Limb (tissue), 2 donors: Measurements from ENCODE around the gene CHCT1.

Source experiments
- DNase-seq, 2 donors: peaks; one replicate each; pipeline ENCODE4 v3.0.0-alpha.2; 2016; ENCODE audit errors: extremely low spot score in 2 of 2

The CHCT1 gene

DNA sequence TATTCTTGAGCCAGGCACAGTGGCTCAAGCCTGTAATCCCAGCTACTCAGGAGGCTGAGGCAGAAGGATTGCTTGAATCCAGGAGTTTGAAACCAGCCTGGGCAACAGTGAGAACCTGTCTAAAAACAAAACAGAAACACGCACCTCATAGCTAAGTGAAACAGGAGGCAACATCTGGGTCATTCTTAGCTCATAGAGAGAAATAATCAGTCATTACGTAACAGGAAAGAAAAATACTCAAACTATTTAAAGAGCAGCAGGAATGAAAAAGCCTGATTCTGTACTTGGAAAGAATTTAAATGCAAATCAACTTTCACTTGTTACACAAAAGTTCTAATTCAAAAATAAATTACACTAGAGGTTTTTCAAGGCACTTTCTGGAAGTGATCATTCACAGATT lies 17.2 kb downstream of the CHCT1 start:
- no peak for DNase-seq

GRCh38 chr17:60442271-60443173 lies 20.2 kb downstream of the CHCT1 start:
- DNase-seq, result peak in 1 of 2 donors; percentile 56

DNA sequence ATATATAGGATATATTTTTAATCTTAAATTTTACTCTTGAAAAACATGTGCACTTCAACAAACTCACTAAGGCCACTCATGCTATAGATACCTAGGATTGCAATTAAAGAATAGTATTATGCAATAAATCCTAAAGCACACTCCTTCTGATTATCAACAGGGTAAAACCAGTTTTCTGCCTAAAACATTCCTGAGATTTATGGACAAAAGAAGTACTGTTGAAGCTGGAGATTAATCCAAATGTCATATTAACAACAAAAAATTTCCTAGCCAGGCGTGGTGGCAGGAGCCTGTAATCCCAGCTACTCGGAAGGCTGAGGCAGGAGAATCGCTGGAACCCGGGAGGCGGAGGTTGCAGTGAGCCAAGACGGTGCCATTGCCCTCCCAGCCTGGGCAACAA lies 21.4 kb downstream of the CHCT1 start:
- DNase-seq, result no peak

DNA sequence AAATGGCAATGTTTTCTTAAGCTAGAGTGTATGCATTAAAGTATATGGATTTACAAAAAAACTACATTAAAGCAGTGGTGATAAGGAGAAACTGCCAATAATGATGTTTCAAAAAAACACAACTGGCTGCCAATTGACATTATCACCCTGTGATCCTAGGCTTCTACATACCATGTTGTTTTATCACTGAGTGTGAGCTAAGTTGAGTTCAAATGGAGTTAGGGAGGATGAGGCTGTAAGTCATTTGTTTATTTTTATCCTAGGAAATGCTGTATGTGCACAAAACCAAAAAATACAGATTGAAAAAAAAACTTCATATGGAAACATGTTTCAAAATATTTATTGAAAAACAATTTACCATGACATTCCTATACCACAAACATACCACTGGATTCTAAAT lies 22.9 kb downstream of the CHCT1 start:
- DNase-seq, result no peak

DNA sequence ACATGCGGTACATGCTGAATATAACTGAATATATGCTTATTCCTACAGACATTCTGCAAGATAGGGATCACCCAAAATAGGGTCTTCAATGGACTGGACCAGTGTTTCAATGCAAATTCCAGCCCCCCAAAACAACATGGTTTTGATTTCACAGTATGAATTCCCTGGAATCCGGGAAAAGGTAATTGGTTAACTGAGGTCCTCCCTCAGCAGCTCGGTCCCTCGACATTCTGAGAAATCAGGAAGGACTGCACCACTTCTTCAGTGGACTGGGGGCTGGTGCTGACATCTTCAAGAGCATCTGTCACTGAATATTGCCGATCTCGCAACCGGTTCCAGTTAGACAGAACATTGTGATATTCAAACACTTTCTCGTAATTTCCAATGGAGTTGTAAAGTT lies 25.1 kb downstream of the CHCT1 start:
- DNase-seq, result no peak

DNA sequence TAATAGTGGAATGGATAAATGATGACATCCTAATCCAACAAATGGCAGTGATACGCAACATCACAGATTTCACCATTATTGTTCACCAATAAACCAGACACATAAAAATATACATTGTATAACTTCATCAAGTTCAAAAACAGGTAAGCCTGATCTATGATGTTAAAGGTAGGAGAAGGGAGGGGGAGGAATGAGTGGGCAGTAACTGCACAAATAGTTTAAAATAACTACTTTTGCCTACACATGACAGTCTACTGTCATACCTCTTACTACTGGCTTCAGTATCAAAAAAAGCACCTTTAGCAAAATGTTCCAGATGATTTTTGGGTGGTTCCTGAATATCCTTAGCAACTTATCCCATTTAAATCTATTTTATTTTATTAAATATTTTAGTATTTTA lies 28.8 kb downstream of the CHCT1 start:
- DNase-seq, result no peak

- DNase-seq, result no peak
Observed at GRCh38 chr17:60451965-60452364, 29.7 kb downstream of the CHCT1 start.

DNA sequence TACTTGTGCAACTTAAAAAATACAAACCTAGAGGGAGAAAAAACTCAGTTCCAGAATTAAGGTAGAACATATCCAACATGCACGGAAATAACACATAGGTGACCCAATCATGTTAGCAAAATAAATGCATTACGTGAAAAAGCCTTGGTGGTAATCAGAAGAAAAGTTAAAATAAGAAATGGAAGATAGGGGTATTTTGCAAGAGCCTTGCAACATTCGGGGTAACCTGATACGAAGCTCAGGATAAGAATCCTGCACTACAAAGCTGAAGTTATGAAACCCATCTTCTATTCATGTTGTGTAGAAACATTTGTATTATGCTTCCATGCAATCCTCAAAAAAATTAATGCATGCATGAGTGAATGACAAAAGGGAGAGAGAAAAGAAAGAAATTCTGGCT lies 33.1 kb downstream of the CHCT1 start:
- no peak for DNase-seq

- no peak for DNase-seq
Observed at GRCh38 chr17:60457148-60457547, 34.9 kb downstream of the CHCT1 start.

GRCh38 chr17:60461584-60461983 lies 39.3 kb downstream of the CHCT1 start:
- DNase-seq, result no peak

DNA sequence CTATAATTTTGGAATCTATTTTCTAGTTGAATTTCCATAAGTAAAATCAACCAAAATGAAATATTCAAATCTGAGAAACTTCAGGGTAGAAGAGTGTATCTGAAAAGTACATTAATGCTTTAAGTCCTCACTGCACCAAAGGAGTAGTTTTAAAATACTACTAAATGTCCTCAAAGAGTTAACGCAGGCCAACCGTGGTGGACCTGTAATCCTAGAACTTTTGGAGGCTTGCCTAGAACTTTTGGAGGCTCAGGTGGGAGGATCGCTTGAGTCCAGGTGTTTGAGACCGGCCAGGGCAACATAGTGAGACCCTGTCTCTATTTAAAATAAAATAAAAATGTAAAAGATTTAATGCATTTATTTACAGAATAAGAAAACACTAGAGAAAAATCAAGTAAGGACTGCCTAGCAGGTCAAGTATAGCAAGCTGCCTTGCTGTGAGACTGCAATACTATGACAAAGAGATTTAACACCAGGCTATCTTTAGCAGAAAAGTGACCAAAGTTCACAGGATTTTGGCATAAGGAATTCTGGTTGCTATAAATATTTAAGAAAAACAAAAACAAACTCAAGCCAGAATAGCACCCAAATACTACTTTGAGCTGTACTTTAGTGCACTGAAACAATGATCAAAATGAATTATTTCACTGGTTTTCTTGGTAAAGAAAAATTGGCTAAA lies 41.0 kb downstream of the CHCT1 start:
- no peak for DNase-seq

GRCh38 chr17:60464343-60464742 lies 42.1 kb downstream of the CHCT1 start:
- DNase-seq, result no peak

DNA sequence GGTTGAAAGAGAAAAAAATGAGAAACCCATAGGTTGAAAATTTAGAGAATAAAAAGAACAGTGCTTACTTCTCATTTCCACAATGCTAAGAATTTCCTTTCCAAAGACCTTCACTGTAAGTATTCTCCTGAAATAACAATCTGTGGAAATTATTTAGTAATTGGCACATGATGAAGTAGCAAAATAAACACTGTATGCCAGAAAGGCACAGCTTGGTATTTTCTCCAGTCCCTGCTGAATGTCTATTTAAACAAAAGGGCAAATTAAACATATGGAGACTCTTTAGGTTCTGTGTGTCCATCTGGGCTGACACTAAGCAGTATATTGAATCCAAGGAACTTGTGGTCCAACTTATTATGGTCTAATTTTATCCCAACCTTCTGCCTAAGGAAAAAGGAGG lies 46.1 kb downstream of the CHCT1 start:
- no peak for DNase-seq

DNA sequence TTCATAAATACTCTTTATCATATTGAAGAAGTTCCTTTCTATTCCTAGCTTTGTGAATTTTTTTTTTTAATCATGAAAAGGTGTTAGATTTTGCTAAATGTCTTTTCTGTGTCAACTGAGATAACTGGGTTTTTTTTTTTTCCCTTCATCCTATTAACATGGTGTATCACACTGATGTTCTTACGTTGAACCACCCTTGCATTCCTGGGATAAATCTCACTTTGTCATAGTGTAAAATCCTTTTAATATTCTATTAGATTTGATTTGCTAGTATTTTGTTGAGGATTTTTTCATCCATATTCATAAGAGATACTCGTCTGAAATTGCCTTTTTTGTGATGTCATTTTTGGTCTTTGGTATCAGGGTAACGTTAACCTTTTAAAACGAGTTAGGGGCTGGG lies 49.2 kb downstream of the CHCT1 start:
- no peak for DNase-seq

DNA sequence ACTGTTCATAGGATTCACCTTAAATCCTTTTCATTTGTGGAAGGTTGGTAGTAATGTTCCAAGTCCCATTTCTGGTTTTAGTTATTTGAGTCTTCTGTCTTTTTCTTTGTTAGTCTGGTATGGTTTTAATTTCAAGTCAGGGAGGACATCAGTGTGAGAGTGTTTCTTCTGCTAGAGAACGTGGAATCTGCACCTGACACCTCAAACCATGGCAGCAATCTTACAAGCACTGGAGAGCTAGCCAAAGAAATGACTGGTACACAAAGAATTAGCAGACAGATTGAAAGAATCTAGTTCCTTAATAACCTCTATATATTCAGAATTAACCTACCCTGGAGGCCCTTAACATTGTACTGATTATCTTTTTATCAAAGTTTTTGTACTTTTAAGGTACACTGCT lies 50.2 kb downstream of the CHCT1 start:
- no peak for DNase-seq

DNA sequence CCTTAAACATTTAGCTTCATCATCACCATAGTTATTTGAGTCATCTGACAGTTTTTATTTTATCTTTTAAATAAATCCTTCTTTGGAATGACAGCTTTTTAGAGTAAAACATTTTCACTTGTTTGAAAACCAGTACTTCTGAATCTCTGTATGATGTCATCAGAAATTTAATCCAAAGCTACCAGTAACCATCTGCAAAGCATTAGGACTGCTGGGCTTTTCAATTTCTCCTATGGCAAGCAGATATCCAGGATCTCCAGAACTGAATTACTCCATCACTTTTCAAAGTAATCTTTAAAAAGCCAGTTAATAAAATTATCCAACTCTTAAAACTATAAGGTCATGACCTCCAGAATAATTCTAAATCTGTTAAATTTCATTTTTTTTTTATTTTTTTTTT lies 51.5 kb downstream of the CHCT1 start:
- no peak for DNase-seq
